SHP77 treated with DMSO at 0.1 percent for 48 hours (cell line): ENCODE data around the gene SATB2.

Experiments
- DNase-seq: peaks from one replicate; lab custom pipeline; 2025; lab: John Stamatoyannopoulos, UW

Gene SATB2

DNA sequence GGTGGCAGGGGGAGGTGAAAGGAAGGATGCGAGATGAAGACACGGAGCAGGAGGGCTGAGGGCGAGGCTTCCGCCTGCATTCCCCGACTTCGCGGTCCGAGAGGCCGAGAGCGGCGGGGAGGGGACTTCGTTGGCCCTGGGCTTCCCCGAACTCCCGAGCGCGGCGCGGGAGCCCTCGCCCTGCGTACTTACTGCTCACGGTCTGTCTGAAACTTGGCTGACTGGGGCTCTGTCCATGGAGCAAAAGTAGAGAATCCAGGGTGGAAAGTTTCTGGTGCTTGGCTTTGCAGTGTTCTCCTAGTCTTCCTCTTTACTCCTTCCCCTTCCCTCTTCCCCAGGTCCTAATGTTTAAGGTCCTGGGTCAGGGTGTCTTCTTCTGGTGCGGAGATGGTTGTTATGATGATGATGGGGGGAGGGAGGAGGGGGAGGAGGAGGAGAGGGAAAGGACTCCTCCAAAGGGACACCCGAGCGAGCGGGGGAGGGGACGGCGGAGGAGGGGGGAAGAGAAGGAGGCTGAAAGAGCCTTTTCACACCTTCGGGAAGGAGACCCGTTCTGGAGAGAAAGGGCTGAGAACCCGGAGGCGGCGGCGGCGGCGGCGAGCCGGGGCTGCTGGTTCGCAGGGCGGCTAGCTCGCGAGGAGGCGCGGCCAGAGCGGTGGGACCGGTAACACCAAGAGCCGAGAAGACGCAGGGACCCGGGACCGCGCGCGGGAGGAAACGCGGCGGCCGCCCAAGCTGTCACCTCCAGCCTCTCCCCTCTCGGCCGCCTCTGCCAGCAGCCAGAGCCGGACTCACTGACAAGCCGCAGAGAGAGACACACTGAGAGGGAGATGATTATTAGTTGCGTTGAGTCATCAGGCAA is at the start of gene SATB2:
Gene SATB2 (minus strand): TSS at position 793 of the 862 bp plus-strand sequence. CDS start 1,902 bp downstream, outside the sequence.
- DNase-seq = no peak

DNA sequence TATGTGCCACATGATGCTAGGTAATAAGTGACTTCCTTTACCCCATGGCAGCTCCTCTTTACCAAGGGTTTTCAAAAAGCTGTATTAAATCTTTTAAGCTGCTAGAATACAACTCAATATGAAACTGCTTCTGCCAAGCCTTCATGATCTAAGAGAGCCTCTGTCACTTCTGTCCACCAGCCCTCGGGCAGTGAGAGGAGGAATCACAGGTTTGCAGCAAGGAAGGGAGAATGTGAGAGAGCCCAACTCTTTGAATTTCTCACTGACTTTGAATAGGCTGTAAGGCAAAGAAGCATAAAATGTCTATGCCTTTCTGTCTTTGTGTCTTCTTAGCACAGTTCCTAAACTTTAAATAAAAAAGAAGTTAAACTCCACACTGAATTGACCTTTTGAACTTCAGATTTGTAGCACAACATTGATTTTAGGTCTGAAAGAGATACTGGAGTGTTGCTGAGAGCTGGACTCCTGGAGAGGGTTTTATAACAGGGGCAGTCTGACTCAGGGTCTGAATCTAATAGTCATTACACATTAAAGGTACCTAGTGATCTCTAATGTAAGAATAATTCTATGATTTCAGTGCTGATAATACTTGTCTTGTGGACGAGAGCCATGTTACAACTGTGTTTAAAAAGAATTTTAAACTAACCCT is 48.1 kb upstream of the SATB2 start:
- DNase-seq = no peak

- DNase-seq = no peak
These were observed 45.4 kb upstream of the SATB2 start for GRCh38 chr2:199503148-199503547.

DNA sequence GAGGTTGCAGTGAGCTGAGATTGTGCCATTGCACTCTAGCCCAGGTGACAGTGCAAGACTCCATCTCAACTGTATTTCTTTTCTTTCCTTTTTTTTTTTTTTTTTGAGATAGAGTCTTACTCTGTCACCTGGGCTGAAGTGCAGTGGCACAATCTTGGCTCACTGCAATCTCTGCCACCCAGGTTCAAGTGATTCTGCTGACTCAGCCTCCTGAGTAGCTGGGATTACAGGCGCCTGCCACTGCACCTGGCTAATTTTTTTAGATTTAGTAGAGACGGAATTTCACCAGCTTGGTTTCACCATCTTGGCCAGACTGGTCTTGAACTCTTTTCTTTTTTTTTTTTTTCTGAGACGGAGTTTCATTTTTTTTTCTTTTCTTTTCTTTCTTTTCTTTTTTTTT is 41.3 kb upstream of the SATB2 start:
- no peak for DNase-seq

DNA sequence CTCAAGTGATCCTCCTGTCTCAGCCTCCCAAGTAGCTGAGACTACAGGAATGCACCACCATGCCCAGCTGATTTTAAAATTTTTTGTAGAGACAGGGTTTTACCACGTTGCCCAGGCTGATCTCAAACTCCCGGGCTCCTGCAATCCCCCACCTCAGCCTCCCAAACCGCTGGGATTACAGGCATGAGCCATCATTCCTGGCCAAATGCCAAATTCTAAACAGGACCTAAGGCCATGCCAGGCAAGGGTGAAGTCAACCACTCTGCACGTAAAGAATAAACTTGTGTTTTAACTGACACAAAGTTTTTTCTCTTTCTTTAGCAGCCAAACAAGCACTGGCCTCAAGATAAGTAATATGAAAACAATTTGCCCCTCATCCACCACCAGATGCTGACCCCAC is 37.4 kb upstream of the SATB2 start:
- DNase-seq = no peak

- DNase-seq = no peak
These were observed 32.3 kb upstream of the SATB2 start for GRCh38 chr2:199490049-199490448.

GRCh38 chr2:199488772-199489400 is 31.1 kb upstream of the SATB2 start:
- no peak for DNase-seq

GRCh38 chr2:199485732-199486335 is 28.1 kb upstream of the SATB2 start:
- DNase-seq = peak; percentile 61

DNA sequence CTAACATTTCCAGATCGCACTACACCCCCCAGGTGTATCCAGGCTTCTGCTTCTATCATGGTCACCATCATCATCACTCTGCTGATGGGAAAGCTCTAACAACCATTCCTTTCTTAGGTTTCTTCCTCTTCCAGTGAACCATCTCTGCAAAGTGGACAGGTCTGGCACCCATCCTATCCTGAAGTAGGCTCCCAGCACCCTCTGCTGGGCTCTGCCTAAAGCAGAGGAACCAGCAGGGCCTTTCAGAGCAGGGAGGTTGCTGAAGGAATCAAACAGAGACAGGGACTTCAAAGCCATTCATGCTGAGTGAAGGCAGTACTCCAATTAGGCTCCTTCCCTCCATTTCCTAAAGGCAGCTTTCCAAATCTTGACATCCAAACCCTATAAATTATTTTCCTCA is 27.2 kb upstream of the SATB2 start:
- peak; percentile 32 for DNase-seq

GRCh38 chr2:199480966-199481365 is 23.2 kb upstream of the SATB2 start:
- DNase-seq = no peak

DNA sequence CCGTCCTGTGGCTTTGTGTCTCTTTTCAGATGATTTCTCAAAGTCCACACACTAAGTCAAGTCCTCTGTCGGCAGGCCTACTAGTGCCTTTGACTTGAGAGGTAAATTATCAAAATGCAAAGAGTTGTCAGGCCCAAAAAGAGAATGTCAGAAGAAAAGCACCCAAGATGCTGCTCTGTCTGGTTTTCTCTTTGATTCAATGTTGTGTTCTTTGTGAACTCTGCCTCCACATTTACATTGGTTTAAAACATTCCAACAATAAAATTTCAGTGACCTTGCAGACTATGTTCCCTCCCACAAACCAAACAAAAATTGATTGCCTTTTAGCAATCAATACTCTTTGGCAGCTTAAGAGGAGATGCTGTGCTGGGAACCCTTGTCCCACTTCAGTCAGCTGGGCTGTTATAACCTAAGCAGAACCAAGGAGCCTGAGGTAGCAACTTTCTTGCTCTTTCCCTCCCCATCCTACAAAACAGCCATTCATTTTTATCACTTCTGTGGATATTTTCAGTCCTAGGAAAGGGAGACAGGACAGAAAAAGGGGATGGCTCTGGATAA is 19.6 kb upstream of the SATB2 start:
- DNase-seq = no peak

GRCh38 chr2:199471443-199472057 is 13.8 kb upstream of the SATB2 start:
- no peak for DNase-seq

GRCh38 chr2:199470672-199471442 is 13.1 kb upstream of the SATB2 start:
- DNase-seq = no peak

DNA sequence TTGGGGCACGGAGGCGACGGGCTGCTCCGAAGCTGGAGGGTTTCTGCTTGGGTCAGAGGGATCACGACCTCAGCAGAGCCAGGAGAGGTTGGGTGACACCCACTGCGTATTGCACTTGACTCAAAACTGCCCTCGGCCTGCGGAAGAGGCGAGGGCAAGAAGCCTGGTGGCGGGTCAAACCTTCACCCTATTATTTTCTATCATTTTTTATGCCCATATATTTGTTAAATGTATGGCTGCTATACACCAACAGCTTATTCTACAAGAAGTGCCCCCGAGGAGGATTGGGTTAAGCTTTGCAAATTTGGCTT is 12.6 kb upstream of the SATB2 start:
- DNase-seq = no peak

DNA sequence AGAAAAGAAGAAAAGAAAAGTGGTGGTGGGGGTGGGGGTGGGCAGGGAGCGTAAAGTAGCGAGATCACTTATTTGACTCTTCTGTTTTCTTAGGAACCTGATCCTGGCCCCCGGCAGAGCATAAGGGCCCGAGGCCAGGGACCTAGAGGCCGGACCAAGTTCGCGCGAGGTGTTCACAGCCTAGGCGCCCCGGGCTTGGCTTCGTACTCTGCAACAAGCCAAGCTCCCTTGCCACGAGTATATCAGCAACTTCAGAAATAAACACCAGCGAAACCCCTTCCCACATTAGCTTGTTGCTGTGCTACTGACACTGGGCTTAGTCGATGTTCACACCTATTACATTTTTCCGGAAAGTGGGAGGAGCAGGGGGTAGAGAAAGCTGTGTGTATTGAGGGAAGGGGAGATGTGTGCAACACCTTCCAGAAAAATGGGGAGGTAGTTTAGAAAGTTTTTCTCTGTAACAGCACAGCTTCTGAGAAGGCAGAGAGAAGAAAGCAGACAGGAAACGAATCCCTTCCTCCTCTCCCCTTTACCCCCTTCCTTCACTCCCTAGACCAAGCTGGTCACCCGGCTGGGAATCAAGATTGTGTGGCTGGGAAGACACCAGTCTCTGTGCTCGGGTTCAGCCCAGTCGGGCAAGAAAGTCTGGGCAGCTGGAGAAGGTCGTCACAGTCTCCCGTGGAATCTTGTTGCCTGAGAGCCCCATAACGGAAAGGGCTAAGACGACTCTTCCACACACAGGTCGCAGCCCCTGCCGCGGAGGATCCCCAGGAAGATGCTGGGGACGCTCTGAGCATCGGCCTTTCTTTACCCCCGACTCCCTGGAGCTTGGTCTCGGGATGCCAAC is 12.0 kb upstream of the SATB2 start:
- no peak for DNase-seq

DNA sequence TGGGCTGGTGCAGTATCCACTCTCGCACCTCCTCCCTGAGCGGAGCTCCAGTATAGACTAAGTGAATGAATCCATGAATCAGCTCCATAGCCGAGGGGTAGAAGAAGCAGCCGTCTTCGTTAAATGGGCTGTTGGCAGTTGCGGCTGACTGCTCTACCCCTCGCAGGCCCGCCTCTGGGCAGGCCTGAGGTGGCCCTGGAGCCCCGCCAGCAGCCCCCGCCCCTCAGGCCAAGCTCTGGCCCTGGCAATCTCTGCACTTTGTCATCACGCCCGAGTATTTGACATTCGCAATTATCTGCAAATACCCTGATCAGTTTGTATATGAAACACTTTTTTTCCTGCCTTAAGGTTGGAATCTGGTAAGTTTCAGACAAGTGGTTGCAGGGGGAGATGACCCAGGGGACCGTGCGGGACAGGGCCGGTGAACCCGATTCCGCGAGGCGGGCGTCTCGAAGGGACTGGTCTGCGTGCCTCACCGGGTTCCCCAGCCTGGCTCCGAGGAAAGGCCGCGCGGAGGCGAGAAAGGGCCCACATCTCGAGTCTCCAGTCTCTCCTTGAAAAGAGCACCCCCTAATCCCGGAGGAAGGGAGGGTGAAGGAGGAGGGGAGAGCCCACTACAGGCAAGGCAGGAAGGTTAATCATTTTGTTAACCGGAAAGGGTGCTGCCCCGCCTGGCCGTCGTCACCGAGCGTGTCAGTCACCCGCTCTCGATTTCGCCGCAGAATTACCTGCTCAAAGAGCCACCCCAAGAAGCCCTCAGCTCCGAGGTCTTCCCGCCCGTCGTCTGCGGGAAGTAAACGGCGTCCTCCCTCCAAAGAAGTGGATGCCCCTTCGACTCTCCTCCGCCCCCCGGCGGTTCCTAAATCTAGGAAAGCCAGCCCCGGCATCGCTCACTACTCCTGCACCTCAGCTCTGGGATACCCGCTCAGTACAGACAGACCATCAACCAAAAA is 11.1 kb upstream of the SATB2 start:
- no peak for DNase-seq

GRCh38 chr2:199467066-199467822 is 9.5 kb upstream of the SATB2 start:
- no peak for DNase-seq

DNA sequence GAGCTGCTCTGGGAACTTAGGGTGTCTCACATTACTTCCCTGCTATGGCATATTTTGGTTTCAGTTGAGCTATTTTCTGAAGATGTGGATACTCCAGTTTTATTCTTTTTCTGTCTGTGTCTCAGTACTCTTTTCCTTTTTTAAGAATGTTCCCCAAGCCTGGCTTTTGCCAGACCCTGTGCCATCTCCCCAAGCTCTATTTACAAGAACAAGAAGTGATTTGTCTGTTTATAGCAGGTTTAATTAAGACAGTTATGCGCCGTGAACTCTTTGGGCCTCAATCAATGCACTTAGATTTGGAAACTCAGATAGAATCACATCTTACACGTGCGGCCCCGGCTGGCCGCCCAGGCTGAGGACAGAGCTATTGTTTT is 8.9 kb upstream of the SATB2 start:
- DNase-seq = no peak
